ENCODE results near the gene NFKBIZ.
"Not testable (repeated sequence)": the region's sequence is repeated elsewhere in the genome, so short reads cannot be mapped to it uniquely, and the experiment has no call there.

The NFKBIZ gene

GRCh38 chr3:101879102-101879501 is 29.8 kb downstream of the NFKBIZ start:
- H3K4me3 ChIP-seq (ENCODE audit: low read depth, low read length): no peak overlapping the region
- in situ Hi-C loops (cut with HindIII; ENCODE audit: low sequenced_read_pairs): no loop called here
- no peak for DNase-seq (ENCODE audit: low read depth, low spot score)
- no peak for TF ChIP-seq CTCF (IDR thresholded peaks at IDR 0.05; ENCODE audit: low read depth, low read length)

GRCh38 chr3:101879623-101880284 is 30.4 kb downstream of the NFKBIZ start:
- in situ Hi-C loops (cut with HindIII; ENCODE audit: low sequenced_read_pairs): no loop called here
- no peak overlapping the region for H3K4me3 ChIP-seq (ENCODE audit: low read depth, low read length)
- DNase-seq (ENCODE audit: low read depth, low spot score): no peak
- TF ChIP-seq CTCF (IDR thresholded peaks at IDR 0.05; ENCODE audit: low read depth, low read length): no peak

- H3K4me3 ChIP-seq (ENCODE audit: low read depth, low read length): no peak overlapping the region
- in situ Hi-C loops (cut with HindIII; ENCODE audit: low sequenced_read_pairs): no loop called here
- TF ChIP-seq CTCF (IDR thresholded peaks at IDR 0.05; ENCODE audit: low read depth, low read length): no peak
- no peak for DNase-seq (ENCODE audit: low read depth, low spot score)
Observed at GRCh38 chr3:101884776-101885175, 35.5 kb downstream of the NFKBIZ start.

GRCh38 chr3:101885584-101885983 is 36.3 kb downstream of the NFKBIZ start:
- in situ Hi-C loops (cut with HindIII; ENCODE audit: low sequenced_read_pairs); DNase-seq (ENCODE audit: low read depth, low spot score); H3K4me3 ChIP-seq (ENCODE audit: low read depth, low read length): not testable (repeated sequence)

- no peak overlapping the region for H3K4me3 ChIP-seq (ENCODE audit: low read depth, low read length)
- TF ChIP-seq CTCF (IDR thresholded peaks at IDR 0.05; ENCODE audit: low read depth, low read length): no peak
- no peak for DNase-seq (ENCODE audit: low read depth, low spot score)
- in situ Hi-C loops (cut with HindIII; ENCODE audit: low sequenced_read_pairs): no loop called here
Observed at GRCh38 chr3:101886626-101887025, 37.3 kb downstream of the NFKBIZ start.

- in situ Hi-C loops (cut with HindIII; ENCODE audit: low sequenced_read_pairs): no loop called here
- no peak overlapping the region for H3K4me3 ChIP-seq (ENCODE audit: low read depth, low read length)
- DNase-seq (ENCODE audit: low read depth, low spot score): no peak
Observed at GRCh38 chr3:101888653-101889052, 39.3 kb downstream of the NFKBIZ start.

More at GRCh38 chr3:101888653-101889052, 39.3 kb downstream of the NFKBIZ start:
- no peak for TF ChIP-seq CTCF (IDR thresholded peaks at IDR 0.05; ENCODE audit: low read depth, low read length)
